Measurements from ENCODE around the gene ELP5. TPM values are rescaled to one million over a fixed set of nuclear protein-coding genes. Genes with fewer than 3 reads are reported as not detected.

The ELP5 gene
- polyA plus RNA-seq, 3 donors: 36.1 to 49.5 (median 44.1) TPM

- TF ChIP-seq CTCF (IDR thresholded peaks at IDR 0.05): no peak
- Histone ChIP-seq H2AFZ (ENCODE audit: insufficient read depth, low read depth, low read length, poor library complexity, severe bottlenecking) (no peak overlapping the region), H4K20me1 (ENCODE audit: insufficient read depth, low read length) (peaks cover 5% of the 10 kb centered on the region), H3K27ac (ENCODE audit: low read depth in 1 of 2, low read length in 2 of 2) (peak overlapping the region in 1 of 2 donors; percentile 9), H3K4me2 (replicated peaks; ENCODE audit: extremely low read depth, low read length, poor library complexity, severe bottlenecking) (no peak overlapping the region), H3K27me3 (ENCODE audit: control insufficient read depth in 2 of 2, insufficient read depth in 2 of 2, low read length in 2 of 2) (no peaks in the 10 kb centered on the region), H3K79me2 (ENCODE audit: insufficient read depth, low read length) (peaks cover 76% of the 10 kb centered on the region), H3K36me3 (replicated peaks in 1 of 2; ENCODE audit: control insufficient read depth in 1 of 2, insufficient read depth in 2 of 2, low read length in 2 of 2) (peaks cover 26 to 27% of the 10 kb centered on the region in 2 donors), H3K9me3 (replicated peaks in 1 of 2; ENCODE audit: control insufficient read depth in 1 of 2, insufficient read depth in 1 of 2, low read length in 2 of 2) (no peaks in the 10 kb centered on the region), H3K4me3 (replicated peaks in 1 of 3; ENCODE audit: low read depth in 2 of 3, low read length in 3 of 3) (no peak overlapping the region), H3K4me1 (ENCODE audit: control insufficient read depth in 1 of 2, insufficient read depth in 2 of 2, low read length in 2 of 2) (peaks cover 31 to 36% of the 10 kb centered on the region in 2 donors), H3K9ac (ENCODE audit: insufficient read depth, low read length, poor library complexity, severe bottlenecking) (no peak overlapping the region)
- intact Hi-C loops (cut with micrococcal nuclease): no loop called here
- Mint-ChIP-seq H3K4me3 (peak overlapping the region in 1 of 2 donors; percentile 62), H3K27ac (peak overlapping the region in 5 of 7 donors; percentile 4 to 95 (median 95)), H3K9me3 (no peaks in the 10 kb centered on the region), H3K27me3 (ENCODE audit: low read depth in 3 of 3) (no peaks in the 10 kb centered on the region), H3K4me1 (peaks cover 34% of the 10 kb centered on the region), H3K36me3 (peaks cover 28 to 38% of the 10 kb centered on the region in 2 donors)
- WGBS (ENCODE audit: insufficient coverage): 99% methylated on average over 5 of the region's 6 CpGs
- DNase-seq: no peak
Observed at GRCh38 chr17:7249214-7249613, 2.8 kb upstream of the ELP5 start.

- H3K27ac Mint-ChIP-seq: peak overlapping the region; percentile 85 to 100 (median 95)
- Histone ChIP-seq H3K4me3 (replicated peaks in 1 of 3; ENCODE audit: low read depth in 2 of 3, low read length in 3 of 3) (peak overlapping the region; percentile 73 to 93 (median 87)), H3K27me3 (ENCODE audit: control insufficient read depth in 2 of 2, insufficient read depth in 2 of 2, low read length in 2 of 2) (no peaks in the 10 kb centered on the region), H3K27ac (ENCODE audit: low read depth in 1 of 2, low read length in 2 of 2) (peak overlapping the region; percentile 100), H3K4me1 (ENCODE audit: control insufficient read depth in 1 of 2, insufficient read depth in 2 of 2, low read length in 2 of 2) (peaks cover 31 to 36% of the 10 kb centered on the region in 2 donors), H4K20me1 (ENCODE audit: insufficient read depth, low read length) (peaks cover 5% of the 10 kb centered on the region), H3K4me2 (replicated peaks; ENCODE audit: extremely low read depth, low read length, poor library complexity, severe bottlenecking) (peak overlapping the region; percentile 86), H3K9ac (ENCODE audit: insufficient read depth, low read length, poor library complexity, severe bottlenecking) (peak overlapping the region; percentile 97), H2AFZ (ENCODE audit: insufficient read depth, low read depth, low read length, poor library complexity, severe bottlenecking) (no peak overlapping the region), H3K9me3 (replicated peaks in 1 of 2; ENCODE audit: control insufficient read depth in 1 of 2, insufficient read depth in 1 of 2, low read length in 2 of 2) (no peaks in the 10 kb centered on the region), H3K36me3 (replicated peaks in 1 of 2; ENCODE audit: control insufficient read depth in 1 of 2, insufficient read depth in 2 of 2, low read length in 2 of 2) (peaks cover 24 to 27% of the 10 kb centered on the region in 2 donors), H3K79me2 (ENCODE audit: insufficient read depth, low read length) (peaks cover 78% of the 10 kb centered on the region)
- H3K27me3 Mint-ChIP-seq (ENCODE audit: low read depth in 3 of 3): no peaks in the 10 kb centered on the region
- H3K36me3 Mint-ChIP-seq: peaks cover 28 to 38% of the 10 kb centered on the region in 2 donors
- H3K9me3 Mint-ChIP-seq: no peaks in the 10 kb centered on the region
- H3K4me1 Mint-ChIP-seq: peaks cover 34% of the 10 kb centered on the region
- 46% methylated on average over 7 of the region's 7 CpGs for WGBS (ENCODE audit: insufficient coverage)
- H3K4me3 Mint-ChIP-seq: peak overlapping the region; percentile 90 to 93
- DNase-seq: peak in 1 of 3 donors; percentile 35
- TF ChIP-seq CTCF (IDR thresholded peaks at IDR 0.05): no peak
- intact Hi-C loops (cut with micrococcal nuclease): loop anchor here (5.0 to 10.0 kb wide), 4 partner anchors 33 to 315 kb away; partner anchors contain the start of genes ACADVL (in 1 of the 2), DLG4 (in 1 of the 2), EIF5A (in 1 of the 2) and SENP3 (in 1 of the 2)
Observed at GRCh38 chr17:7249830-7250229, 2.2 kb upstream of the ELP5 start.
